HL-60/S4 treated with phorbol 12-myristate 13-acetate at 8.2 ng/mL for 4 days and 3 days (cell line): Measurements from ENCODE around the gene MYL7.

ENCODE experiments used
- in situ Hi-C: fragments of 300-500 bp; cut with MboI; formaldehyde crosslinking; loops from 2 replicates; pipeline ENCODE4 v1.15.0; 2022; ENCODE audit warnings: low sequenced_read_pairs

Gene MYL7

GRCh38 chr7:44101966-44102845 is 38.9 kb downstream of the MYL7 start:
- in situ Hi-C loops, result no loop called here

GRCh38 chr7:44101303-44101965 is 39.7 kb downstream of the MYL7 start:
- in situ Hi-C loops, result no loop called here

GRCh38 chr7:44100458-44101302 is 40.5 kb downstream of the MYL7 start:
- in situ Hi-C loops, result no loop called here

GRCh38 chr7:44099669-44100068 is 41.5 kb downstream of the MYL7 start:
- in situ Hi-C loops, result no loop called here

- in situ Hi-C loops, result no loop called here
Observed at GRCh38 chr7:44098092-44099068, 42.8 kb downstream of the MYL7 start.

GRCh38 chr7:44097064-44097932 is 43.8 kb downstream of the MYL7 start:
- in situ Hi-C loops, result no loop called here

GRCh38 chr7:44096326-44096881 is 44.7 kb downstream of the MYL7 start:
- in situ Hi-C loops, result no loop called here

- in situ Hi-C loops, result no loop called here
Observed at GRCh38 chr7:44095781-44096180, 45.4 kb downstream of the MYL7 start.

GRCh38 chr7:44094883-44095592 is 46.1 kb downstream of the MYL7 start:
- in situ Hi-C loops, result no loop called here

GRCh38 chr7:44094365-44094764 is 46.8 kb downstream of the MYL7 start:
- in situ Hi-C loops, result no loop called here

- in situ Hi-C loops, result no loop called here
Observed at GRCh38 chr7:44093102-44093641, 48.0 kb downstream of the MYL7 start.
